GM23338 (cell line): ENCODE results near the gene RBM22. TPM values are rescaled to one million over a fixed set of nuclear protein-coding genes. Genes with fewer than 3 reads are reported as not detected.

ENCODE experiments used
- ATAC-seq: fragments of 200-7000 bp; cut with Tn5 transposase; 3 replicates; pipeline ENCODE4 v1.9.1; 2020
- DNase-seq: peaks from one replicate; pipeline ENCODE4 v3.0.0-alpha.2; 2015; ENCODE audit warnings: low spot score
- H2AFZ ChIP-seq: fragments of 200-600 bp; sonication (generic); 2 replicates; pipeline ENCODE4 v1.8.0; 2016; ENCODE audit warnings: antibody characterized with exemption, mild to moderate bottlenecking, moderate library complexity
- H3F3A ChIP-seq: fragments of 200-600 bp; sonication (generic); replicated peaks from 2 replicates; pipeline ENCODE4 v1.8.0; 2017; ENCODE audit warnings: antibody characterized with exemption, mixed run types, low read depth
- H3K27ac ChIP-seq: fragments of 200-600 bp; sonication (generic); 2 replicates; pipeline ENCODE4 v1.6.1; 2016; ENCODE audit warnings: low read depth
- H3K27me3 ChIP-seq: fragments of 200-600 bp; sonication (generic); 2 replicates; pipeline ENCODE4 v1.8.0; 2016; ENCODE audit warnings: mild to moderate bottlenecking, mixed run types, moderate library complexity; ENCODE audit not compliant: insufficient read depth
- H3K36me3 ChIP-seq: fragments of 200-600 bp; sonication (generic); 2 replicates; pipeline ENCODE4 v1.8.0; 2016; ENCODE audit warnings: mild to moderate bottlenecking; ENCODE audit not compliant: insufficient read depth
- H3K4me1 ChIP-seq: fragments of 200-600 bp; sonication (generic); 2 replicates; pipeline ENCODE4 v1.8.0; 2016; ENCODE audit warnings: mild to moderate bottlenecking, moderate library complexity; ENCODE audit not compliant: insufficient read depth
- H3K4me2 ChIP-seq: fragments of 200-600 bp; sonication (generic); 2 replicates; pipeline ENCODE4 v1.7.1; 2017; ENCODE audit warnings: mixed run types
- H3K4me3 ChIP-seq: fragments of 200-600 bp; sonication (generic); 2 replicates; pipeline ENCODE4 v1.6.1; 2016; ENCODE audit warnings: mixed run types
- H3K79me2 ChIP-seq: fragments of 200-600 bp; sonication (generic); replicated peaks from 2 replicates; pipeline ENCODE4 v1.8.0; 2017; ENCODE audit warnings: mild to moderate bottlenecking; ENCODE audit not compliant: insufficient read depth
- H3K9me2 ChIP-seq: fragments of 200-600 bp; sonication (generic); 2 replicates; pipeline ENCODE4 v1.8.0; 2017; ENCODE audit not compliant: insufficient read depth
- H4K20me1 ChIP-seq: fragments of 200-600 bp; sonication (generic); replicated peaks from 2 replicates; pipeline ENCODE4 v1.8.0; 2017; ENCODE audit warnings: mild to moderate bottlenecking; ENCODE audit not compliant: insufficient read depth
- H3K27ac Mint-ChIP-seq: 2 replicates; pipeline ENCODE4 v1.8.0; 2020; ENCODE audit warnings: inconsistent platforms, mild to moderate bottlenecking, moderate library complexity, mixed read lengths
- H3K27me3 Mint-ChIP-seq: 3 replicates; pipeline ENCODE4 v1.8.0; 2022; ENCODE audit warnings: low read depth, mild to moderate bottlenecking, moderate library complexity, mixed read lengths, inconsistent platforms; ENCODE audit not compliant: insufficient read depth, poor library complexity
- H3K36me3 Mint-ChIP-seq: 3 replicates; pipeline ENCODE4 v1.8.0; 2021; ENCODE audit warnings: low read depth, mild to moderate bottlenecking, inconsistent platforms, moderate library complexity, mixed read lengths
- H3K4me1 Mint-ChIP-seq: 3 replicates; pipeline ENCODE4 v1.8.0; 2020; ENCODE audit warnings: mild to moderate bottlenecking, inconsistent platforms, mixed read lengths
- H3K4me3 Mint-ChIP-seq: 3 replicates; pipeline ENCODE4 v1.8.0; 2021; ENCODE audit warnings: moderate library complexity, mild to moderate bottlenecking, inconsistent platforms, mixed read lengths
- H3K9me3 Mint-ChIP-seq: 3 replicates; pipeline ENCODE4 v1.8.0; 2020; ENCODE audit warnings: moderate library complexity, mild to moderate bottlenecking, inconsistent platforms, mixed read lengths
- CREB1 ChIP-seq: fragments of 250-450 bp; sonication (Bioruptor Pico); IDR thresholded peaks from 2 replicates; pipeline ENCODE4 v1.5.0; 2020; ENCODE audit warnings: low read depth, mild to moderate bottlenecking, moderate library complexity
- CTCF ChIP-seq, 2 experiments: fragments of 200-600 bp in 1 of 2; sonication (generic) in 1 of 2; conservative IDR thresholded peaks; 2 replicates each; pipeline versions ENCODE4 v1.5.1 to v1.6.1; 2016 to 2017; ENCODE audit warnings: antibody characterized with exemption in 2 of 2, low read depth in 2 of 2, mild to moderate bottlenecking in 2 of 2, moderate library complexity in 1 of 2
- ETS1 ChIP-seq: IDR thresholded peaks from 2 replicates; pipeline ENCODE4 v1.6.1; 2016; ENCODE audit warnings: antibody characterized with exemption
- EZH2 ChIP-seq: fragments of 200-600 bp; sonication (generic); IDR thresholded peaks from one replicate; pipeline ENCODE4 v1.8.0; 2017; ENCODE audit warnings: antibody characterized with exemption, mild to moderate bottlenecking, low read depth; ENCODE audit not compliant: unreplicated experiment
- JUNB ChIP-seq: IDR thresholded peaks from one replicate; pipeline ENCODE4 v1.6.1; 2016; ENCODE audit warnings: antibody characterized with exemption; ENCODE audit not compliant: unreplicated experiment
- NANOG ChIP-seq: IDR thresholded peaks from 2 replicates; pipeline ENCODE4 v1.6.1; 2016; ENCODE audit warnings: antibody characterized with exemption, borderline replicate concordance
- POLR2AphosphoS5 ChIP-seq: IDR thresholded peaks from 2 replicates; pipeline ENCODE4 v1.6.1; 2016; ENCODE audit warnings: antibody characterized with exemption, low read depth
- REST ChIP-seq: IDR thresholded peaks from one replicate; pipeline ENCODE4 v1.6.1; 2018; ENCODE audit warnings: antibody characterized with exemption; ENCODE audit not compliant: unreplicated experiment
- STAT1 ChIP-seq: IDR thresholded peaks from one replicate; pipeline ENCODE4 v1.6.1; 2016; ENCODE audit warnings: antibody characterized with exemption; ENCODE audit not compliant: unreplicated experiment
- ZNF331 ChIP-seq: fragments of 250-450 bp; sonication (Bioruptor Pico); IDR thresholded peaks from 2 replicates; pipeline ENCODE4 v1.5.0; 2020; ENCODE audit warnings: low read depth, mild to moderate bottlenecking, moderate library complexity
- polyA plus RNA-seq: library from polyadenylated mRNA; unstranded; fragments of >200 nt; fragmentation: Nextera tagmentation; extraction: Ambion mirVana; gene quantifications from 2 replicates; pipeline ENCODE4 v1.2.1, GENCODE V29; 2016
- total RNA-seq: library from RNA; depleted of rRNA; stranded (reverse); fragments of >200 nt; shearing (Covaris generic); gene quantifications from 2 replicates; pipeline ENCODE4 v1.2.3, GENCODE V29; 2014

RBM22 gene
- total and polyA plus RNA-seq, 2 experiments from 2014 or later = 23.4 to 32.3 TPM

DNA sequence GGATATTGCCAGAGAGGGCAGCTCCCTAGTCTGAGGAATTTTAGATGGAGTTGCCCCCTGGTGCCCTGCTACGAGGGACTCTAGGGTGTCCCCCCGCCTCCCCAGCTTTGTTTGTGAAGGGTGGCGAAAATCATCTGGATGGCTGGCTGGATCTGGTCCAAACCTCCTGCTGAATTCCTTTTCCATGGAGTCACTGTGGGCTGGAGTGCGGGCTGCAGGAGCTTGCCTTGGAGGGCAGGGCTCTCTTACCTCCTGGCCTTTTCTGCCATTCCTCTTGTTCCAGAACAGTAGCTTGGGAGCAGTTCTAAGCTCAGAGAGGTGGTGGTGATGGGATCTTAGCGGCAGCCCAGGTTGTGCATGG is 58.3 kb downstream of the RBM22 start (continued):
- no peak for TF ChIP-seq CTCF (conservative IDR thresholded peaks at IDR 0.05; ENCODE audit: low read depth in 2 of 2)
- TF ChIP-seq NANOG = no peak
- no peak for TF ChIP-seq POLR2AphosphoS5
- TF ChIP-seq ETS1 = no peak
- no peak for TF ChIP-seq EZH2
- no peak for TF ChIP-seq ZNF331 (CRISPR knock-in tag)
- no peak for TF ChIP-seq JUNB
- TF ChIP-seq CREB1 (CRISPR knock-in tag) = no peak
- no peak for TF ChIP-seq STAT1

- DNase-seq (no peak), ATAC-seq (no peak)
- H3K4me3 Mint-ChIP-seq = no peak overlapping the region
- Histone ChIP-seq H3K9me2 (no peaks in the 10 kb centered on the region), H3F3A (no peaks in the 10 kb centered on the region), H3K27ac (no peak overlapping the region), H4K20me1 (no peaks in the 10 kb centered on the region), H3K27me3 (no peaks in the 10 kb centered on the region), H3K4me2 (no peak overlapping the region), H3K36me3 (no peaks in the 10 kb centered on the region), H3K4me3 (no peak overlapping the region), H3K79me2 (no peaks in the 10 kb centered on the region), H2AFZ (no peak overlapping the region), H3K4me1 (peaks cover 7% of the 10 kb centered on the region; the same call in 1 of the 2 replicates)
- H3K36me3 Mint-ChIP-seq = no peaks in the 10 kb centered on the region; the same call in 2 of the 3 replicates
- H3K9me3 Mint-ChIP-seq = no peaks in the 10 kb centered on the region
- H3K4me1 Mint-ChIP-seq = peaks cover 41% of the 10 kb centered on the region
- H3K27ac Mint-ChIP-seq = no peak overlapping the region
- H3K27me3 Mint-ChIP-seq = peaks cover 6% of the 10 kb centered on the region
- TF ChIP-seq NANOG (no peak), CREB1 (CRISPR knock-in tag) (no peak), ZNF331 (CRISPR knock-in tag) (no peak), REST (no peak), ETS1 (no peak)
Measured at GRCh38 chr5:150641824-150642566, 58.9 kb downstream of the RBM22 start.
